ENCODE measurements around the gene TERF2IP.

The TERF2IP gene

GRCh38 chr16:75622761-75623605 lies 24.6 kb upstream of the TERF2IP start, which contains the start of gene ADAT1 (continued):
- peak; percentile 49 for TF ChIP-seq PRDM10 (tag by site-specific recombination; IDR thresholded peaks at IDR 0.05)
- TF ChIP-seq ZNF426 (tag by site-specific recombination; IDR thresholded peaks at IDR 0.05) = no peak
- TF ChIP-seq ZNF37A (tag by site-specific recombination; IDR thresholded peaks at IDR 0.05) = no peak
- TF ChIP-seq KLF1 (tag by site-specific recombination; IDR thresholded peaks at IDR 0.05) = peak; percentile 59; the same call in 1 of the 2 replicates
- no peak for TF ChIP-seq PRDM1 (tag by site-specific recombination; IDR thresholded peaks at IDR 0.05)
- no peak for TF ChIP-seq ZNF596 (tag by site-specific recombination; IDR thresholded peaks at IDR 0.05)
- no peak for TF ChIP-seq ZBTB7A (tag by site-specific recombination; IDR thresholded peaks at IDR 0.05; ENCODE audit: low read depth)
- TF ChIP-seq, protein P1, sequence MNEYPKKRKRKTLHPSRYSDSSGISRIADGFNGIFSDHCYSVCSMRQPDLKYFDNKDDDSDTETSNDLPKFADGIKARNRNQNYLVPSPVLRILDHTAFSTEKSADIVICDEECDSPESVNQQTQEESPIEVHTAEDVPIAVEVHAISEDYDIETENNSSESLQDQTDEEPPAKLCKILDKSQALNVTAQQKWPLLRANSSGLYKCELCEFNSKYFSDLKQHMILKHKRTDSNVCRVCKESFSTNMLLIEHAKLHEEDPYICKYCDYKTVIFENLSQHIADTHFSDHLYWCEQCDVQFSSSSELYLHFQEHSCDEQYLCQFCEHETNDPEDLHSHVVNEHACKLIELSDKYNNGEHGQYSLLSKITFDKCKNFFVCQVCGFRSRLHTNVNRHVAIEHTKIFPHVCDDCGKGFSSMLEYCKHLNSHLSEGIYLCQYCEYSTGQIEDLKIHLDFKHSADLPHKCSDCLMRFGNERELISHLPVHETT (tag by site-specific recombination; IDR thresholded peaks at IDR 0.05) = no peak
- TF ChIP-seq ZNF600 (tag by site-specific recombination; IDR thresholded peaks at IDR 0.05) = no peak
- no peak for TF ChIP-seq MZF1 (tag by site-specific recombination; IDR thresholded peaks at IDR 0.05; ENCODE audit: borderline replicate concordance)
- TF ChIP-seq, protein P2, sequence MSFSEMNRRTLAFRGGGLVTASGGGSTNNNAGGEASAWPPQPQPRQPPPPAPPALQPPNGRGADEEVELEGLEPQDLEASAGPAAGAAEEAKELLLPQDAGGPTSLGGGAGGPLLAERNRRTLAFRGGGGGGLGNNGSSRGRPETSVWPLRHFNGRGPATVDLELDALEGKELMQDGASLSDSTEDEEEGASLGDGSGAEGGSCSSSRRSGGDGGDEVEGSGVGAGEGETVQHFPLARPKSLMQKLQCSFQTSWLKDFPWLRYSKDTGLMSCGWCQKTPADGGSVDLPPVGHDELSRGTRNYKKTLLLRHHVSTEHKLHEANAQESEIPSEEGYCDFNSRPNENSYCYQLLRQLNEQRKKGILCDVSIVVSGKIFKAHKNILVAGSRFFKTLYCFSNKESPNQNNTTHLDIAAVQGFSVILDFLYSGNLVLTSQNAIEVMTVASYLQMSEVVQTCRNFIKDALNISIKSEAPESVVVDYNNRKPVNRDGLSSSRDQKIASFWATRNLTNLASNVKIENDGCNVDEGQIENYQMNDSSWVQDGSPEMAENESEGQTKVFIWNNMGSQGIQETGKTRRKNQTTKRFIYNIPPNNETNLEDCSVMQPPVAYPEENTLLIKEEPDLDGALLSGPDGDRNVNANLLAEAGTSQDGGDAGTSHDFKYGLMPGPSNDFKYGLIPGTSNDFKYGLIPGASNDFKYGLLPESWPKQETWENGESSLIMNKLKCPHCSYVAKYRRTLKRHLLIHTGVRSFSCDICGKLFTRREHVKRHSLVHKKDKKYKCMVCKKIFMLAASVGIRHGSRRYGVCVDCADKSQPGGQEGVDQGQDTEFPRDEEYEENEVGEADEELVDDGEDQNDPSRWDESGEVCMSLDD (tag by site-specific recombination; IDR thresholded peaks at IDR 0.05) = no peak
- no peak for TF ChIP-seq RBAK (tag by site-specific recombination; IDR thresholded peaks at IDR 0.05)
- peak; percentile 43; the same call in 1 of the 2 replicates for TF ChIP-seq ZIC2 (tag by site-specific recombination; IDR thresholded peaks at IDR 0.05)
- no peak for TF ChIP-seq SCRT2 (tag by site-specific recombination; IDR thresholded peaks at IDR 0.05)
- peak; percentile 61 for TF ChIP-seq ZBTB26 (tag by site-specific recombination; optimal IDR thresholded peaks at IDR 0.05)
- TF ChIP-seq, protein P3, sequence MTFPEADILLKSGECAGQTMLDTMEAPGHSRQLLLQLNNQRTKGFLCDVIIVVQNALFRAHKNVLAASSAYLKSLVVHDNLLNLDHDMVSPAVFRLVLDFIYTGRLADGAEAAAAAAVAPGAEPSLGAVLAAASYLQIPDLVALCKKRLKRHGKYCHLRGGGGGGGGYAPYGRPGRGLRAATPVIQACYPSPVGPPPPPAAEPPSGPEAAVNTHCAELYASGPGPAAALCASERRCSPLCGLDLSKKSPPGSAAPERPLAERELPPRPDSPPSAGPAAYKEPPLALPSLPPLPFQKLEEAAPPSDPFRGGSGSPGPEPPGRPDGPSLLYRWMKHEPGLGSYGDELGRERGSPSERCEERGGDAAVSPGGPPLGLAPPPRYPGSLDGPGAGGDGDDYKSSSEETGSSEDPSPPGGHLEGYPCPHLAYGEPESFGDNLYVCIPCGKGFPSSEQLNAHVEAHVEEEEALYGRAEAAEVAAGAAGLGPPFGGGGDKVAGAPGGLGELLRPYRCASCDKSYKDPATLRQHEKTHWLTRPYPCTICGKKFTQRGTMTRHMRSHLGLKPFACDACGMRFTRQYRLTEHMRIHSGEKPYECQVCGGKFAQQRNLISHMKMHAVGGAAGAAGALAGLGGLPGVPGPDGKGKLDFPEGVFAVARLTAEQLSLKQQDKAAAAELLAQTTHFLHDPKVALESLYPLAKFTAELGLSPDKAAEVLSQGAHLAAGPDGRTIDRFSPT (tag by site-specific recombination; IDR thresholded peaks at IDR 0.05) = no peak
- TF ChIP-seq TRIM28 (IDR thresholded peaks at IDR 0.05; ENCODE audit: borderline replicate concordance, low read length) = no peak
- no peak for TF ChIP-seq AEBP2 (tag by site-specific recombination; IDR thresholded peaks at IDR 0.05; ENCODE audit: borderline replicate concordance)
- TF ChIP-seq, protein P4, sequence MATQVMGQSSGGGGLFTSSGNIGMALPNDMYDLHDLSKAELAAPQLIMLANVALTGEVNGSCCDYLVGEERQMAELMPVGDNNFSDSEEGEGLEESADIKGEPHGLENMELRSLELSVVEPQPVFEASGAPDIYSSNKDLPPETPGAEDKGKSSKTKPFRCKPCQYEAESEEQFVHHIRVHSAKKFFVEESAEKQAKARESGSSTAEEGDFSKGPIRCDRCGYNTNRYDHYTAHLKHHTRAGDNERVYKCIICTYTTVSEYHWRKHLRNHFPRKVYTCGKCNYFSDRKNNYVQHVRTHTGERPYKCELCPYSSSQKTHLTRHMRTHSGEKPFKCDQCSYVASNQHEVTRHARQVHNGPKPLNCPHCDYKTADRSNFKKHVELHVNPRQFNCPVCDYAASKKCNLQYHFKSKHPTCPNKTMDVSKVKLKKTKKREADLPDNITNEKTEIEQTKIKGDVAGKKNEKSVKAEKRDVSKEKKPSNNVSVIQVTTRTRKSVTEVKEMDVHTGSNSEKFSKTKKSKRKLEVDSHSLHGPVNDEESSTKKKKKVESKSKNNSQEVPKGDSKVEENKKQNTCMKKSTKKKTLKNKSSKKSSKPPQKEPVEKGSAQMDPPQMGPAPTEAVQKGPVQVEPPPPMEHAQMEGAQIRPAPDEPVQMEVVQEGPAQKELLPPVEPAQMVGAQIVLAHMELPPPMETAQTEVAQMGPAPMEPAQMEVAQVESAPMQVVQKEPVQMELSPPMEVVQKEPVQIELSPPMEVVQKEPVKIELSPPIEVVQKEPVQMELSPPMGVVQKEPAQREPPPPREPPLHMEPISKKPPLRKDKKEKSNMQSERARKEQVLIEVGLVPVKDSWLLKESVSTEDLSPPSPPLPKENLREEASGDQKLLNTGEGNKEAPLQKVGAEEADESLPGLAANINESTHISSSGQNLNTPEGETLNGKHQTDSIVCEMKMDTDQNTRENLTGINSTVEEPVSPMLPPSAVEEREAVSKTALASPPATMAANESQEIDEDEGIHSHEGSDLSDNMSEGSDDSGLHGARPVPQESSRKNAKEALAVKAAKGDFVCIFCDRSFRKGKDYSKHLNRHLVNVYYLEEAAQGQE (tag by site-specific recombination; IDR thresholded peaks at IDR 0.05) = no peak
- TF ChIP-seq ZNF2 (tag by site-specific recombination; IDR thresholded peaks at IDR 0.05) = peak; percentile 69; the same call in 1 of the 2 replicates
- no peak for TF ChIP-seq ZNF48 (tag by site-specific recombination; IDR thresholded peaks at IDR 0.05)
- TF ChIP-seq ZNF623 (tag by site-specific recombination; IDR thresholded peaks at IDR 0.05) = no peak

Measured in HEK293 (cell line).